ENCODE measurements around the gene PLS1.
"Not testable (repeated sequence)": the region's sequence is repeated elsewhere in the genome, so short reads cannot be mapped to it uniquely, and the experiment has no call there.

PLS1 gene

DNA sequence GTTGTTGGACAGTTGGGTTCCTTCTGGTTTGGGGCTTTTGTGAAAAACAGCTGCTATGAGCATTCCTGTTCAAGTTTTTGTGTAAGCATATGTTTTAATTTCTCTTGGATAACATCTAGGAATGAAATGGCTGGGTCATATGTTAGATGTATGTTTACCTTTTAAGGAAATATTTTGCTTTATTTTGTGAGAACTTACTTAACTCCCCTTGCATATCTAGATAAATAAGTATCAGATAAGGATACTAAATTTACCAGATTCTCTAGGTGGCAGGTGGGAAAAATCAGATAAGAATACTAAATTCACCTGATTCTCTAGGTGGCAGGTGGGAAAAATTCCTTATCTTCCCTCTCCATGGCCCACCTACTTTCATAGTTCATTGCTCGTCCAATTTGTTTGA lies 1.1 kb upstream of the PLS1 start:
- ChIA-PET CTCF (interaction anchor here (1.0 kb wide), 1 partner anchor 86 kb away, joined by 3 read pairs; no protein-coding TSS in a partner anchor), POLR2A (no interaction called here)
- no CpG with 5 or more reads among the region's 1 CpG for WGBS (ENCODE audit: insufficient coverage)
- H3K27me3 ChIP-seq (replicated peaks in 2 of 5; ENCODE audit: control insufficient read depth in 4 of 5, insufficient read depth in 5 of 5, low read length in 4 of 5): no peaks in the 10 kb centered on the region
- H3K4me3 ChIP-seq (ENCODE audit: control insufficient read depth in 1 of 7, extremely low read depth in 1 of 7, insufficient read depth in 4 of 7, low read depth in 2 of 7, low read length in 6 of 7): peak overlapping the region in 1 of 7 experiments; percentile 93
- no peaks in the 10 kb centered on the region for H3K9me3 ChIP-seq (ENCODE audit: control extremely low read depth in 1 of 5, control insufficient read depth in 4 of 5, insufficient read depth in 2 of 5, low read depth in 1 of 5, low read length in 4 of 5)
- no peak for DNase-seq
- H3K36me3 ChIP-seq (ENCODE audit: control insufficient read depth in 4 of 4, insufficient read depth in 4 of 4, low read length in 3 of 4): no peaks in the 10 kb centered on the region
- H3K4me1 ChIP-seq (ENCODE audit: control extremely low read depth in 1 of 4, control insufficient read depth in 4 of 4, insufficient read depth in 4 of 4, low read length in 3 of 4): peaks cover 6 to 29% (median 19%) of the 10 kb centered on the region in 4 experiments
- peak overlapping the region in 1 of 2 experiments; percentile 45 for H3K27ac ChIP-seq (ENCODE audit: insufficient read depth in 1 of 2, low read depth in 1 of 2, low read length in 2 of 2, poor library complexity in 1 of 2, severe bottlenecking in 2 of 2)

DNA sequence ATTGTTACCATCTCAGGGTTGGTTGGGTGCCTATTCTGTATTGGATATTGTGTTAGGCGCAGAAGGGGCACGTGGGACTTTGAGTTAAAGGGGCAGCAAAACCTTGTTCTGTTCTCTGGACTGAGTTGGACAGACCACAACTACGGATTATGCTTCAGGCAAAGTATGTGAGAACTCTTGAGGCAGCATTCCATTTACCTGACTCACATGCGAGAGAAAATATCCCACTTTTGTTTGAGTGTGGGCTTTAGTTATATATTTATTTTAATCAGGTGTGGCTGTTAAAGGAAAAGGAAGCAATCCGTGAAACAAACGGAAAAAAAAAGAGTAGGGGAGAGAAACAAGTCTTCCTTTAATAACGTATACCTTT lies 627 bp upstream of the PLS1 start:
- WGBS (ENCODE audit: insufficient coverage): 24% methylated on average over 4 of the region's 7 CpGs
- H3K27ac ChIP-seq (ENCODE audit: insufficient read depth in 1 of 2, low read depth in 1 of 2, low read length in 2 of 2, poor library complexity in 1 of 2, severe bottlenecking in 2 of 2): peak overlapping the region in 1 of 2 experiments; percentile 45
- H3K9me3 ChIP-seq (ENCODE audit: control extremely low read depth in 1 of 5, control insufficient read depth in 4 of 5, insufficient read depth in 2 of 5, low read depth in 1 of 5, low read length in 4 of 5): no peaks in the 10 kb centered on the region
- peaks cover 6 to 29% (median 19%) of the 10 kb centered on the region in 4 experiments for H3K4me1 ChIP-seq (ENCODE audit: control extremely low read depth in 1 of 4, control insufficient read depth in 4 of 4, insufficient read depth in 4 of 4, low read length in 3 of 4)
- ChIA-PET CTCF (interaction anchor here (1.2 kb wide), 1 partner anchor 48 kb away, joined by 3 read pairs; no protein-coding TSS in a partner anchor), POLR2A (no interaction called here)
- peak overlapping the region; percentile 72 to 97 (median 87) for H3K4me3 ChIP-seq (ENCODE audit: control insufficient read depth in 1 of 7, extremely low read depth in 1 of 7, insufficient read depth in 4 of 7, low read depth in 2 of 7, low read length in 6 of 7)
- peak in 2 of 3 donors; percentile 52 to 53 for DNase-seq
- no peaks in the 10 kb centered on the region for H3K27me3 ChIP-seq (replicated peaks in 2 of 5; ENCODE audit: control insufficient read depth in 4 of 5, insufficient read depth in 5 of 5, low read length in 4 of 5)
- H3K36me3 ChIP-seq (ENCODE audit: control insufficient read depth in 4 of 4, insufficient read depth in 4 of 4, low read length in 3 of 4): no peaks in the 10 kb centered on the region

DNA sequence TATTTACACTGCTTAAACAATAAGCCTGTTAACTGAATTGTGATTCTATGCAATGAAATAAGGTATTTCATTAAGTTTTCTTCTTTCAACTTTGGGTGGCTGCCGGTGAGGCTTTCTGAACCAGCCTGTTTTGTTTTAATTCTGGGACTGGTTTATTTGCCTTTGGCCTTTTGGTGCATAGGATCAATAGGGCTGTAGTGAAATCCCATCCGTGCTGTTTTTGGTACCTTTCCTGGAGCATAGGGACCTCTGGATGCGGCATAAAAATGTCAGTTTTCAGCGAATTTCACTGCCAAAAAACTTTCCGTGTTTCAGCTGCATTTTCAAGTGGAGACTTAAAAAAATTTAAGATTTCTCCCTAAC lies 514 bp downstream of the PLS1 start:
- no peaks in the 10 kb centered on the region for H3K36me3 ChIP-seq (ENCODE audit: control insufficient read depth in 4 of 4, insufficient read depth in 4 of 4, low read length in 3 of 4)
- no peak overlapping the region for H3K27ac ChIP-seq (ENCODE audit: insufficient read depth in 1 of 2, low read depth in 1 of 2, low read length in 2 of 2, poor library complexity in 1 of 2, severe bottlenecking in 2 of 2)
- DNase-seq: peak in 1 of 3 donors; percentile 16
- ChIA-PET CTCF (interaction anchor here (0.7 to 2.0 kb wide), 8 partner anchors 10 to 118 kb away, joined by 3 to 5 read pairs (median 4); no protein-coding TSS in a partner anchor), POLR2A (no interaction called here)
- no peaks in the 10 kb centered on the region for H3K9me3 ChIP-seq (ENCODE audit: control extremely low read depth in 1 of 5, control insufficient read depth in 4 of 5, insufficient read depth in 2 of 5, low read depth in 1 of 5, low read length in 4 of 5)
- H3K4me3 ChIP-seq (ENCODE audit: control insufficient read depth in 1 of 7, extremely low read depth in 1 of 7, insufficient read depth in 4 of 7, low read depth in 2 of 7, low read length in 6 of 7): peak overlapping the region; percentile 72 to 97 (median 87)
- 20% methylated on average over 5 of the region's 5 CpGs for WGBS (ENCODE audit: insufficient coverage)
- peaks cover 6 to 29% (median 19%) of the 10 kb centered on the region in 4 experiments for H3K4me1 ChIP-seq (ENCODE audit: control extremely low read depth in 1 of 4, control insufficient read depth in 4 of 4, insufficient read depth in 4 of 4, low read length in 3 of 4)
- H3K27me3 ChIP-seq (replicated peaks in 2 of 5; ENCODE audit: control insufficient read depth in 4 of 5, insufficient read depth in 5 of 5, low read length in 4 of 5): no peaks in the 10 kb centered on the region

DNA sequence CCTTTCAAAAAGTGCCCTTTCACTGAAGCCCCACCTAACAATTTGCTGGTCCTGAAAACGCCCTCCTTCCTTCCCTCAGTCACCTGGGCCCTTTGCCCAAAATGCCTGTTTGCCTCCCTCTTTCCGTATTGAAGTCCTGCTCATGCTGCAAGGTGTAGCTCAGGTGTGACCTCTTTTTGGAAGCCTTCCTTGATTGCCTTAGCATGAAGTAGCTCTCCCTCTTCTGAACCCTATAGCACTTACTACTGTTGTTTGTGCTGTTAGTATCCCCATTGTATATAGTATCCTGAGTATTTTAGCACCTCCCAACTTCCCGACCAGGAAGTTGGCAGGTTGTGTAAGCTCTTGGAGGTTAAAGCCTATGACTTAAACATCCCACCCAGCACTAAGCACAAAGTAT lies 1.7 kb downstream of the PLS1 start:
- H3K4me3 ChIP-seq (ENCODE audit: control insufficient read depth in 1 of 7, extremely low read depth in 1 of 7, insufficient read depth in 4 of 7, low read depth in 2 of 7, low read length in 6 of 7): peak overlapping the region in 1 of 7 experiments; percentile 89
- no peak for DNase-seq
- H3K4me1 ChIP-seq (ENCODE audit: control extremely low read depth in 1 of 4, control insufficient read depth in 4 of 4, insufficient read depth in 4 of 4, low read length in 3 of 4): peaks cover 6 to 29% (median 19%) of the 10 kb centered on the region in 4 experiments
- no peaks in the 10 kb centered on the region for H3K9me3 ChIP-seq (ENCODE audit: control extremely low read depth in 1 of 5, control insufficient read depth in 4 of 5, insufficient read depth in 2 of 5, low read depth in 1 of 5, low read length in 4 of 5)
- POLR2A ChIA-PET: no interaction called here
- 88% methylated on average over 2 of the region's 3 CpGs for WGBS (ENCODE audit: insufficient coverage)
- CTCF ChIA-PET: interaction anchor here (0.7 to 2.0 kb wide), 8 partner anchors 9 to 121 kb away, joined by 3 to 7 read pairs (median 4); no protein-coding TSS in a partner anchor
- H3K36me3 ChIP-seq (ENCODE audit: control insufficient read depth in 4 of 4, insufficient read depth in 4 of 4, low read length in 3 of 4): peaks cover 0 to 3% (median 0%) of the 10 kb centered on the region in 4 experiments
- no peak overlapping the region for H3K27ac ChIP-seq (ENCODE audit: insufficient read depth in 1 of 2, low read depth in 1 of 2, low read length in 2 of 2, poor library complexity in 1 of 2, severe bottlenecking in 2 of 2)
- H3K27me3 ChIP-seq (replicated peaks in 2 of 5; ENCODE audit: control insufficient read depth in 4 of 5, insufficient read depth in 5 of 5, low read length in 4 of 5): no peaks in the 10 kb centered on the region

DNA sequence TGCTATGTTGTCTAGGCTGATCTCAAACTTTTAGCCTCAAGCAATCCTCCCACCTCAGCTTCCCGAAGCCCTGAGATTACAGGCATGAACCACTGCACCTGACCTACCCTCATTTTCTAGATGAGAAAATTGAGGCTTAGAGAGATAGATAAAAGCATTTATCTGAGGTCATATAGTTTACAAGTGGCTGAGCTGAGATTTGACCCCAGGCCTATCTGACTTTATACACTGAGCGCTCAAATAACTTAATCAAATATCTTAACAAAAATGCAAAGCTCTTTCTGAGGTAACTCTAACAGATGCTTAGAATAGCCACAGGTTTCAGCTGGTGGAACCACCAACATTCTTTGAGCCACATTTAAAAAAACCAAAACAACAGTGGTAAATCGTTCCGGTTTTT lies 5.5 kb downstream of the PLS1 start:
- DNase-seq: no peak
- Histone ChIP-seq H3K36me3 (ENCODE audit: control insufficient read depth in 4 of 4, insufficient read depth in 4 of 4, low read length in 3 of 4) (peaks cover 0 to 3% (median 0%) of the 10 kb centered on the region in 4 experiments), H3K4me1 (ENCODE audit: control extremely low read depth in 1 of 4, control insufficient read depth in 4 of 4, insufficient read depth in 4 of 4, low read length in 3 of 4) (peaks cover under 1 to 18% (median 10%) of the 10 kb centered on the region in 4 experiments), H3K9me3 (ENCODE audit: control extremely low read depth in 1 of 5, control insufficient read depth in 4 of 5, insufficient read depth in 2 of 5, low read depth in 1 of 5, low read length in 4 of 5) (no peaks in the 10 kb centered on the region), H3K27me3 (replicated peaks in 2 of 5; ENCODE audit: control insufficient read depth in 4 of 5, insufficient read depth in 5 of 5, low read length in 4 of 5) (no peaks in the 10 kb centered on the region), H3K4me3 (ENCODE audit: control insufficient read depth in 1 of 7, extremely low read depth in 1 of 7, insufficient read depth in 4 of 7, low read depth in 2 of 7, low read length in 6 of 7) (no peak overlapping the region), H3K27ac (ENCODE audit: insufficient read depth in 1 of 2, low read depth in 1 of 2, low read length in 2 of 2, poor library complexity in 1 of 2, severe bottlenecking in 2 of 2) (no peak overlapping the region)
- CTCF ChIA-PET: interaction anchor here (1.1 to 1.7 kb wide), 3 partner anchors 9 to 15 kb away, joined by 4 to 6 read pairs (median 4); no protein-coding TSS in a partner anchor
- 86% methylated on average over 1 of the region's 4 CpGs for WGBS (ENCODE audit: insufficient coverage)
- POLR2A ChIA-PET: interaction anchor here (0.9 kb wide), 1 partner anchor 313 kb away, joined by 3 read pairs; no protein-coding TSS in a partner anchor

DNA sequence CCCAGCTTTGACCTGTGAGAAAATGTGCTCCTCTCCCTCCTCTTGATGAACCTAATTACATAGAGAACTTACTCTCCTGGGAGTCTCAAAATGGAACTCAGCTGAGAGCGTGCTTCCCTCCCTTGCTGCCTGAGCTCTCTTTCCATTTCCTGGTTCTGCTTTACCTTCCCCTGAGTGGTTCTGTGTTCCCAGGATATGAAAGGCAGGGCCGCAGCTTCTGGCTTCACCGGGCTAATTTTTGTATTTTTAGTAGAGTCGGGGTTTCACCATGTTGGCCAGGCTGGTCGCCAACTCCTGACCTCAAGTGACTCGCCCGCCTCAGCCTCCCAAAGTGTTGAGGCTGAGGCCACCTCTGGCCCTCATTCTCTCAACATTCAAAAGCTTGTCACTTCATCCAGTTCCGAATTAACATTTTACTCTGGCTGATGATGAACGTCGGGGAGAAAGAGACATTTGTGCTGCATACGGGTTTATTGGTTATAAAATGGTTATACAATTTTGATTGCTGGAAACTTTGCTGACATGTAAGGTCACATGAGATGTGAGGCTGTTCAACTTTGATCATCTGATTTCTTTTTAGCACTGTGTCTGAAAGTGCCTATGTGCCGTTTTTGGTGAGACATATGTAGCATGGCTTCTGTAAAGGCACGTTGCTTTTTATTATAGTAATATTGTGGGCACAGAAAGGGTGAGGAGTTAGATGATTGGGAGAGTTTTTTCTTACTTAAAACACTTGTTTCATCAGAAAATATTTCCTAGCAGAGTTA lies 6.6 kb downstream of the PLS1 start:
- no peak for DNase-seq
- Histone ChIP-seq H3K36me3 (ENCODE audit: control insufficient read depth in 4 of 4, insufficient read depth in 4 of 4, low read length in 3 of 4) (peaks cover 0 to 3% (median 0%) of the 10 kb centered on the region in 4 experiments), H3K27me3 (replicated peaks in 2 of 5; ENCODE audit: control insufficient read depth in 4 of 5, insufficient read depth in 5 of 5, low read length in 4 of 5) (no peaks in the 10 kb centered on the region), H3K9me3 (ENCODE audit: control extremely low read depth in 1 of 5, control insufficient read depth in 4 of 5, insufficient read depth in 2 of 5, low read depth in 1 of 5, low read length in 4 of 5) (no peaks in the 10 kb centered on the region), H3K27ac (ENCODE audit: insufficient read depth in 1 of 2, low read depth in 1 of 2, low read length in 2 of 2, poor library complexity in 1 of 2, severe bottlenecking in 2 of 2) (no peak overlapping the region), H3K4me1 (ENCODE audit: control extremely low read depth in 1 of 4, control insufficient read depth in 4 of 4, insufficient read depth in 4 of 4, low read length in 3 of 4) (peaks cover 0 to 7% (median 4%) of the 10 kb centered on the region in 4 experiments), H3K4me3 (ENCODE audit: control insufficient read depth in 1 of 7, extremely low read depth in 1 of 7, insufficient read depth in 4 of 7, low read depth in 2 of 7, low read length in 6 of 7) (no peak overlapping the region)
- 88% methylated on average over 9 of the region's 13 CpGs for whole genome bisulfite sequencing (ENCODE audit: insufficient coverage)
- ChIA-PET POLR2A (no interaction called here), CTCF (interaction anchor here (1.0 to 1.7 kb wide), 3 partner anchors 8 to 66 kb away, joined by 4 to 6 read pairs (median 4); no protein-coding TSS in a partner anchor)

DNA sequence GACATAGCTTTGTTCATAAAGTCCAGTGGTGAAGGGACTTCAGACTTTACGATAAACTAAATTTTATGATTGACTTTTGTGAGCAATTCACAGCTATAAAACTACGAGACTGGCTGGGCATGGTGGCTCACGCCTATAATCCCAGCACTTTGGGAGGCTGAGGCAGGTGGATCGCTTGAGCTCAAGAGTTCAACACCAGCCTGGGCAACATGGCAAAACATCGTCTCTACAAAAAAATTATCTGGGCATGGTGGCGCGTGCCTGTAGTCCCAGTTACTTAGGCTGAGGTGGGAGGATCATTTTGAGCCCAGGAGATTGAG lies 7.2 kb downstream of the PLS1 start:
- POLR2A ChIA-PET; H3K27ac ChIP-seq (ENCODE audit: insufficient read depth in 1 of 2, low read depth in 1 of 2, low read length in 2 of 2, poor library complexity in 1 of 2, severe bottlenecking in 2 of 2); H3K9me3 ChIP-seq (ENCODE audit: control extremely low read depth in 1 of 5, control insufficient read depth in 4 of 5, insufficient read depth in 2 of 5, low read depth in 1 of 5, low read length in 4 of 5); H3K4me3 ChIP-seq (ENCODE audit: control insufficient read depth in 1 of 7, extremely low read depth in 1 of 7, insufficient read depth in 4 of 7, low read depth in 2 of 7, low read length in 6 of 7); H3K27me3 ChIP-seq (replicated peaks in 2 of 5; ENCODE audit: control insufficient read depth in 4 of 5, insufficient read depth in 5 of 5, low read length in 4 of 5); DNase-seq; H3K4me1 ChIP-seq (ENCODE audit: control extremely low read depth in 1 of 4, control insufficient read depth in 4 of 4, insufficient read depth in 4 of 4, low read length in 3 of 4); H3K36me3 ChIP-seq (ENCODE audit: control insufficient read depth in 4 of 4, insufficient read depth in 4 of 4, low read length in 3 of 4): not testable (repeated sequence)
- CTCF ChIA-PET: interaction anchor here (1.0 kb wide), 1 partner anchor 65 kb away, joined by 4 read pairs; no protein-coding TSS in a partner anchor
- 94% methylated on average over 7 of the region's 7 CpGs for WGBS (ENCODE audit: insufficient coverage)
